Sigmoid colon (tissue), 4 donors: ENCODE data around the gene NUDT14.

Experiments
- CTCF ChIP-seq, 4 experiments: fragments of 450-650 bp in 3 of 4; fragments of 200-600 bp in 1 of 4; IDR thresholded peaks; one replicate each; pipeline ENCODE4 v1.5.1; 2016 to 2019; ENCODE audit warnings: antibody characterized with exemption in 4 of 4, mild to moderate bottlenecking in 3 of 4, moderate library complexity in 2 of 4
- EP300 ChIP-seq, 4 donors: sonication (generic); formaldehyde crosslinking; IDR thresholded peaks; one replicate each; pipeline ENCODE4 v1.6.1; 2017; ENCODE audit warnings: antibody characterized with exemption in 4 of 4
- POLR2A ChIP-seq, 2 donors: fragments of 450-650 bp; IDR thresholded peaks; one replicate each; pipeline ENCODE4 v1.6.1; 2016; ENCODE audit warnings: antibody characterized with exemption in 2 of 2, mild to moderate bottlenecking in 2 of 2, moderate library complexity in 2 of 2
- POLR2AphosphoS5 ChIP-seq, 4 donors: sonication (generic); formaldehyde crosslinking; IDR thresholded peaks; one replicate each; pipeline ENCODE4 v1.6.1; 2017; ENCODE audit warnings: antibody characterized with exemption in 4 of 4

- TF ChIP-seq CTCF (IDR thresholded peaks at IDR 0.05): no peak
- TF ChIP-seq POLR2A (IDR thresholded peaks at IDR 0.05): no peak
- no peak for TF ChIP-seq EP300 (IDR thresholded peaks at IDR 0.05)
- no peak for TF ChIP-seq POLR2AphosphoS5 (IDR thresholded peaks at IDR 0.05)
Observed at GRCh38 chr14:105185001-105185400, 3.9 kb upstream of the NUDT14 start.
